Erythroblast (primary cell): ENCODE results near the gene JPT2.
"Not testable (repeated sequence)": the region's sequence is repeated elsewhere in the genome, so short reads cannot be mapped to it uniquely, and the experiment has no call there.

Source experiments
- GATA1 ChIP-seq: IDR thresholded peaks from 2 replicates; pipeline ENCODE4 v1.6.1; 2011; ENCODE audit warnings: low read depth, mild to moderate bottlenecking, control low read depth, low read length, moderate library complexity
- POLR2A ChIP-seq: IDR thresholded peaks from 2 replicates; pipeline ENCODE4 v1.6.1; 2011; ENCODE audit warnings: mild to moderate bottlenecking, low read length

- not testable (repeated sequence) for TF ChIP-seq POLR2A, GATA1
These were observed 41.6 kb downstream of the JPT2 start for GRCh38 chr16:1719559-1720229.
